ENCODE data around the gene INPP4A.

- no peak for TF ChIP-seq CTCF (IDR thresholded peaks at IDR 0.05)
- no peak for TF ChIP-seq POLR2AphosphoS5 (IDR thresholded peaks at IDR 0.05)
- TF ChIP-seq POLR2A (IDR thresholded peaks at IDR 0.05) = no peak
- no peak for TF ChIP-seq EP300 (IDR thresholded peaks at IDR 0.05)
These were observed 30.4 kb downstream of the INPP4A start for GRCh38 chr2:98474979-98475632.
